Testis (tissue), 2 donors: ENCODE data around the gene SMARCC2.
"Not testable (repeated sequence)": the region's sequence is repeated elsewhere in the genome, so short reads cannot be mapped to it uniquely, and the experiment has no call there.

Source experiments
- POLR2A ChIP-seq: fragments of 450-650 bp; IDR thresholded peaks from one replicate; pipeline ENCODE4 v1.6.1; 2017; ENCODE audit warnings: antibody characterized with exemption, mild to moderate bottlenecking, moderate library complexity
- TF ChIP-seq, protein P1 (sequence below), 3 experiments: fragments of 450-650 bp in 2 of 3; fragments of 200-600 bp in 1 of 3; sonication (generic) in 1 of 3; IDR thresholded peaks; one replicate each; pipeline ENCODE4 v1.5.1; 2016 to 2019; ENCODE audit warnings: antibody characterized with exemption in 3 of 3, mild to moderate bottlenecking in 2 of 3, moderate library complexity in 1 of 3

DNA sequence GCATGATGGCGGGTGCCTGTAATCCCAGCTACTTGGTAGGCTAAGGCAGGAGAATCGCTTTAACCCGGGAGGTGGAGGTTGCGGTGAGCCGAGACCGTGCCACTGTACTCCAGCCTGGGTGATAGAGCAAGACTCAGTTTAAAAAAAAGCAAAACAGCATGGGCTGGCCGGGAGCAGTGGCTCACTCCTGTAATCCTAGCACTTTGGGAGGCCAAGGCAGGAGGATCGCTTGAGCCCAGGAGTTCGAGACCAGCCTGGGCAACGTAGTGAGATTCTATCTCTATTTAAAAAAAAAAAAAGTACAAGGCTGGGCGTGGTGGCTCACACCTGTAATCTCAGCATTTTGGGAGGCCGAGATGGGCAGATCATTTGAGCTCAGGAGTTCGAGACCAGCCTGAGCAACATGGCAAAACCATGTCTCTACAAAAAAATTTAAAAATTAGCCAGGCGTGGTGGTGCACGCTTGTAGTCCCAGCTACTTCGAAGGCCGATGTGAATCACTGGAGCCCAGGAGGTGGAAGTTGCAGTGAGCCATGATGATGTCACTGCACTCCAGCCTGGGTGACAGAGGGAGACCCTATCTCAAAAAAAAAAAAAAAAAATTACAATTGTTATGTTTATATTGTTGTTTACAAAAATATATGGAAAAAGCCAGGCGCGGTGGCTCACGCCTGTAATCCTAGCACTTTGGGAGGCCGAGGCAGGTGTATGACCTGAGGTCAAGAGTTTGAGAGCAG is 32.7 kb downstream of the SMARCC2 start:
- TF ChIP-seq, protein P1, sequence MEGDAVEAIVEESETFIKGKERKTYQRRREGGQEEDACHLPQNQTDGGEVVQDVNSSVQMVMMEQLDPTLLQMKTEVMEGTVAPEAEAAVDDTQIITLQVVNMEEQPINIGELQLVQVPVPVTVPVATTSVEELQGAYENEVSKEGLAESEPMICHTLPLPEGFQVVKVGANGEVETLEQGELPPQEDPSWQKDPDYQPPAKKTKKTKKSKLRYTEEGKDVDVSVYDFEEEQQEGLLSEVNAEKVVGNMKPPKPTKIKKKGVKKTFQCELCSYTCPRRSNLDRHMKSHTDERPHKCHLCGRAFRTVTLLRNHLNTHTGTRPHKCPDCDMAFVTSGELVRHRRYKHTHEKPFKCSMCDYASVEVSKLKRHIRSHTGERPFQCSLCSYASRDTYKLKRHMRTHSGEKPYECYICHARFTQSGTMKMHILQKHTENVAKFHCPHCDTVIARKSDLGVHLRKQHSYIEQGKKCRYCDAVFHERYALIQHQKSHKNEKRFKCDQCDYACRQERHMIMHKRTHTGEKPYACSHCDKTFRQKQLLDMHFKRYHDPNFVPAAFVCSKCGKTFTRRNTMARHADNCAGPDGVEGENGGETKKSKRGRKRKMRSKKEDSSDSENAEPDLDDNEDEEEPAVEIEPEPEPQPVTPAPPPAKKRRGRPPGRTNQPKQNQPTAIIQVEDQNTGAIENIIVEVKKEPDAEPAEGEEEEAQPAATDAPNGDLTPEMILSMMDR (IDR thresholded peaks at IDR 0.05) = not testable (repeated sequence)
- TF ChIP-seq POLR2A = not testable (repeated sequence)
